GM12878 (cell line): ENCODE results near the gene KRTAP5-3. TPM values are rescaled to one million over a fixed set of nuclear protein-coding genes. Genes with fewer than 3 reads are reported as not detected.

Experiments
- BACH1 ChIP-seq: fragments of 450-650 bp; IDR thresholded peaks from 2 replicates; pipeline ENCODE4 v1.6.1; 2017; ENCODE audit warnings: mild to moderate bottlenecking, borderline replicate concordance
- BRCA1 ChIP-seq: IDR thresholded peaks from 2 replicates; pipeline ENCODE4 v1.6.1; 2011; ENCODE audit warnings: low read depth, low read length, improper control_type of control experiment
- CBFB ChIP-seq: IDR thresholded peaks from 2 replicates; pipeline ENCODE4 v1.6.1; 2016; ENCODE audit warnings: antibody characterized with exemption, low read depth
- CEBPZ ChIP-seq: fragments of 150-350 bp; IDR thresholded peaks from 2 replicates; pipeline ENCODE4 v1.6.1; 2016; ENCODE audit warnings: low read depth, low read length
- CHD1 ChIP-seq: IDR thresholded peaks from 2 replicates; pipeline ENCODE4 v1.6.1; 2012; ENCODE audit warnings: low read depth, low read length, improper control_type of control experiment
- GATAD2B ChIP-seq: fragments of 450-650 bp; conservative IDR thresholded peaks from 2 replicates; pipeline ENCODE4 v1.6.1; 2017; ENCODE audit warnings: low read depth, mild to moderate bottlenecking, moderate library complexity
- HCFC1 ChIP-seq: fragments of 150-350 bp; IDR thresholded peaks from 2 replicates; pipeline ENCODE4 v1.6.1; 2014; ENCODE audit warnings: low read length
- HDAC2 ChIP-seq: fragments of 200-600 bp; sonication (generic); IDR thresholded peaks from 2 replicates; pipeline ENCODE4 v1.6.1; 2017
- HDAC6 ChIP-seq: fragments of 200-600 bp; sonication (generic); IDR thresholded peaks from one replicate; pipeline ENCODE4 v1.8.0; 2017; ENCODE audit warnings: antibody characterized with exemption; ENCODE audit not compliant: unreplicated experiment
- MTA3 ChIP-seq: IDR thresholded peaks from 2 replicates; pipeline ENCODE4 v1.6.1; 2012; ENCODE audit warnings: low read length, inconsistent platforms, borderline replicate concordance
- MYB ChIP-seq: fragments of 150-350 bp; IDR thresholded peaks from 2 replicates; pipeline ENCODE4 v1.6.1; 2014; ENCODE audit warnings: mild to moderate bottlenecking, low read depth, low read length, borderline replicate concordance
- NFYA ChIP-seq: IDR thresholded peaks from 2 replicates; pipeline ENCODE4 v1.6.1; 2011; ENCODE audit warnings: low read depth, mild to moderate bottlenecking, low read length, improper control_type of control experiment, borderline replicate concordance
- PML ChIP-seq: IDR thresholded peaks from 2 replicates; pipeline ENCODE4 v1.6.1; 2012; ENCODE audit warnings: low read length, inconsistent platforms
- RCOR1 ChIP-seq: conservative IDR thresholded peaks from 2 replicates; pipeline ENCODE4 v1.6.1; 2012; ENCODE audit warnings: low read depth, low read length, improper control_type of control experiment
- SIN3A ChIP-seq: IDR thresholded peaks from 2 replicates; pipeline ENCODE4 v1.6.1; 2012; ENCODE audit warnings: low read depth, low read length, improper control_type of control experiment
- SREBF2 ChIP-seq: IDR thresholded peaks from 2 replicates; pipeline ENCODE4 v1.6.1; 2012; ENCODE audit warnings: mild to moderate bottlenecking, low read length
- STAT1 ChIP-seq: fragments of 450-650 bp; conservative IDR thresholded peaks from 2 replicates; pipeline ENCODE4 v1.6.1; 2014; ENCODE audit warnings: antibody characterized with exemption, mild to moderate bottlenecking
- SUZ12 ChIP-seq: fragments of 200-600 bp; sonication (generic); IDR thresholded peaks from one replicate; pipeline ENCODE4 v1.6.1; 2018; ENCODE audit warnings: antibody characterized with exemption, mild to moderate bottlenecking; ENCODE audit not compliant: unreplicated experiment
- TCF12 ChIP-seq: IDR thresholded peaks from 2 replicates; pipeline ENCODE4 v1.6.1; 2011; ENCODE audit warnings: low read depth, mild to moderate bottlenecking, low read length
- WRNIP1 ChIP-seq: IDR thresholded peaks from 2 replicates; pipeline ENCODE4 v1.6.1; 2011; ENCODE audit warnings: low read depth, low read length, improper control_type of control experiment, borderline replicate concordance
- YBX1 ChIP-seq: fragments of 450-650 bp; IDR thresholded peaks from 2 replicates; pipeline ENCODE4 v1.6.1; 2016; ENCODE audit warnings: antibody characterized with exemption
- YY1 ChIP-seq: IDR thresholded peaks from 2 replicates; pipeline ENCODE4 v1.6.1; 2011; ENCODE audit warnings: low read depth, mild to moderate bottlenecking, low read length
- ZNF217 ChIP-seq: fragments of 450-650 bp; IDR thresholded peaks from 2 replicates; pipeline ENCODE4 v1.6.1; 2017; ENCODE audit warnings: antibody characterized with exemption, mild to moderate bottlenecking
- polyA plus RNA-seq, 11 experiments: library from polyadenylated mRNA; depleted of rRNA in 4 of 11; unstranded in 6 of 11; stranded (reverse) in 5 of 11; fragments of >200 nt; fragmentation: Nextera tagmentation in 4 of 11; fragmentation: Illumina TruSeq in 1 of 11; extraction: Ambion mirVana in 4 of 11; extraction: Trizol in 1 of 11; gene quantifications; 1 replicate in 1 of 11; 2 replicates in 10 of 11; pipeline versions ENCODE4 v1.2.1 to v1.2.3, GENCODE V29; 2011 to 2016; ENCODE audit warnings: inconsistent platforms in 2 of 11, missing spikeins in 2 of 11, low read depth in 1 of 11
- total RNA-seq, 4 experiments: library from RNA; depleted of rRNA in 3 of 4; stranded (reverse); fragments of >200 nt in 3 of 4; fragmentation: Illumina TruSeq in 1 of 4; extraction: Trizol in 1 of 4; gene quantifications; 2 replicates each; pipeline versions ENCODE4 v1.2.1 to v1.2.3, GENCODE V29; 2013 to 2021
- TF ChIP-seq, protein P1 (sequence below): fragments of 450-650 bp; formaldehyde crosslinking; IDR thresholded peaks from 2 replicates; pipeline ENCODE4 v1.4.0; 2020; ENCODE audit warnings: mild to moderate bottlenecking, moderate library complexity

KRTAP5-3 gene
- total and polyA plus RNA-seq, 10 of the 15 experiments (the other 5 are each of a cell fraction or from before 2014, with no cell fraction given): not detected

- TF ChIP-seq SIN3A: no peak
- no peak for TF ChIP-seq PML
- TF ChIP-seq BACH1: no peak
- TF ChIP-seq MTA3: no peak
- TF ChIP-seq HCFC1: no peak
- no peak for TF ChIP-seq RCOR1
- TF ChIP-seq CEBPZ: no peak
- TF ChIP-seq, protein P1, sequence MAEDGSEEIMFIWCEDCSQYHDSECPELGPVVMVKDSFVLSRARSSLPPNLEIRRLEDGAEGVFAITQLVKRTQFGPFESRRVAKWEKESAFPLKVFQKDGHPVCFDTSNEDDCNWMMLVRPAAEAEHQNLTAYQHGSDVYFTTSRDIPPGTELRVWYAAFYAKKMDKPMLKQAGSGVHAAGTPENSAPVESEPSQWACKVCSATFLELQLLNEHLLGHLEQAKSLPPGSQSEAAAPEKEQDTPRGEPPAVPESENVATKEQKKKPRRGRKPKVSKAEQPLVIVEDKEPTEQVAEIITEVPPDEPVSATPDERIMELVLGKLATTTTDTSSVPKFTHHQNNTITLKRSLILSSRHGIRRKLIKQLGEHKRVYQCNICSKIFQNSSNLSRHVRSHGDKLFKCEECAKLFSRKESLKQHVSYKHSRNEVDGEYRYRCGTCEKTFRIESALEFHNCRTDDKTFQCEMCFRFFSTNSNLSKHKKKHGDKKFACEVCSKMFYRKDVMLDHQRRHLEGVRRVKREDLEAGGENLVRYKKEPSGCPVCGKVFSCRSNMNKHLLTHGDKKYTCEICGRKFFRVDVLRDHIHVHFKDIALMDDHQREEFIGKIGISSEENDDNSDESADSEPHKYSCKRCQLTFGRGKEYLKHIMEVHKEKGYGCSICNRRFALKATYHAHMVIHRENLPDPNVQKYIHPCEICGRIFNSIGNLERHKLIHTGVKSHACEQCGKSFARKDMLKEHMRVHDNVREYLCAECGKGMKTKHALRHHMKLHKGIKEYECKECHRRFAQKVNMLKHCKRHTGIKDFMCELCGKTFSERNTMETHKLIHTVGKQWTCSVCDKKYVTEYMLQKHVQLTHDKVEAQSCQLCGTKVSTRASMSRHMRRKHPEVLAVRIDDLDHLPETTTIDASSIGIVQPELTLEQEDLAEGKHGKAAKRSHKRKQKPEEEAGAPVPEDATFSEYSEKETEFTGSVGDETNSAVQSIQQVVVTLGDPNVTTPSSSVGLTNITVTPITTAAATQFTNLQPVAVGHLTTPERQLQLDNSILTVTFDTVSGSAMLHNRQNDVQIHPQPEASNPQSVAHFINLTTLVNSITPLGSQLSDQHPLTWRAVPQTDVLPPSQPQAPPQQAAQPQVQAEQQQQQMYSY (CRISPR knock-in tag): no peak
- no peak for TF ChIP-seq BRCA1
- TF ChIP-seq SUZ12: peak; percentile 91
- 0 out of 2 replicates have a peak, but pooled peaks have one; percentile 9 for TF ChIP-seq TCF12
- no peak for TF ChIP-seq MYB
- TF ChIP-seq NFYA: no peak
- TF ChIP-seq HDAC2: no peak
- no peak; the same call in 1 of the 2 replicates for TF ChIP-seq YY1
- TF ChIP-seq HDAC6: no peak
- TF ChIP-seq WRNIP1: no peak
- no peak for TF ChIP-seq STAT1
- no peak for TF ChIP-seq SREBF2
- no peak for TF ChIP-seq CBFB
- 0 out of 2 replicates have a peak, but pooled peaks have one; percentile 39 for TF ChIP-seq ZNF217
- no peak for TF ChIP-seq YBX1
- TF ChIP-seq GATAD2B: peak; percentile 71
- no peak for TF ChIP-seq CHD1
Observed at GRCh38 chr11:1574238-1574932, 33.9 kb downstream of the KRTAP5-3 start (continued).
